OCI-LY3 (cell line): ENCODE results near the gene PRCD.
"Not testable (repeated sequence)": the region's sequence is repeated elsewhere in the genome, so short reads cannot be mapped to it uniquely, and the experiment has no call there.

Experiments used
- EZH2phosphoT487 ChIP-seq: fragments of 200-600 bp; shearing (Covaris generic); IDR thresholded peaks from 2 replicates; pipeline ENCODE4 v1.6.1; 2018; ENCODE audit warnings: antibody characterized with exemption, mixed run types, low read depth
- TF ChIP-seq, protein P1 (sequence below): fragments of 200-600, 300-600 bp; sonication (generic); IDR thresholded peaks from 2 replicates; pipeline ENCODE4 v1.5.1; 2014; ENCODE audit warnings: antibody characterized with exemption, low read length, low read depth

DNA sequence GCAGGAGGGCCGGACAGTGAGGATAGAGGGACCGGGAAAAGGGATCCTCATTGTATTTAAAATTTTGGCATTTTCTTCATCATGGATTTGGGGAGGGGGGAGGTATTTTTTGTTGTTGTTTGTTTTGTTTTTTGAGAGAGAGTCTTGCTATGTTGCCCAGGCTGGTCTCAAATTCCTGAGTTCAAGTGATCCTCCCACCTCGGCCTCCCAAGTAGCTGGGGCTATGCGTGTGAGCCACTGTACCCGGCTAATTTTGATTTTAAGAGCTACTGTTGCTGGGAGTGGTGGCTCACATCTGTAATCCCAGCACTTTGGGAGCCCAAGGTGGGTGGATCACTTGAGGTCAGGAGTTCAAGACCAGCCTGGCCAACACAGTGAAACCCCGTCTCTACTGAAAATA, 25.5 kb upstream of the PRCD start:
- TF ChIP-seq, protein P1, sequence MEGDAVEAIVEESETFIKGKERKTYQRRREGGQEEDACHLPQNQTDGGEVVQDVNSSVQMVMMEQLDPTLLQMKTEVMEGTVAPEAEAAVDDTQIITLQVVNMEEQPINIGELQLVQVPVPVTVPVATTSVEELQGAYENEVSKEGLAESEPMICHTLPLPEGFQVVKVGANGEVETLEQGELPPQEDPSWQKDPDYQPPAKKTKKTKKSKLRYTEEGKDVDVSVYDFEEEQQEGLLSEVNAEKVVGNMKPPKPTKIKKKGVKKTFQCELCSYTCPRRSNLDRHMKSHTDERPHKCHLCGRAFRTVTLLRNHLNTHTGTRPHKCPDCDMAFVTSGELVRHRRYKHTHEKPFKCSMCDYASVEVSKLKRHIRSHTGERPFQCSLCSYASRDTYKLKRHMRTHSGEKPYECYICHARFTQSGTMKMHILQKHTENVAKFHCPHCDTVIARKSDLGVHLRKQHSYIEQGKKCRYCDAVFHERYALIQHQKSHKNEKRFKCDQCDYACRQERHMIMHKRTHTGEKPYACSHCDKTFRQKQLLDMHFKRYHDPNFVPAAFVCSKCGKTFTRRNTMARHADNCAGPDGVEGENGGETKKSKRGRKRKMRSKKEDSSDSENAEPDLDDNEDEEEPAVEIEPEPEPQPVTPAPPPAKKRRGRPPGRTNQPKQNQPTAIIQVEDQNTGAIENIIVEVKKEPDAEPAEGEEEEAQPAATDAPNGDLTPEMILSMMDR: not testable (repeated sequence)
- not testable (repeated sequence) for TF ChIP-seq EZH2phosphoT487
